Measurements from ENCODE around the gene FCER2.

FCER2 gene

DNA sequence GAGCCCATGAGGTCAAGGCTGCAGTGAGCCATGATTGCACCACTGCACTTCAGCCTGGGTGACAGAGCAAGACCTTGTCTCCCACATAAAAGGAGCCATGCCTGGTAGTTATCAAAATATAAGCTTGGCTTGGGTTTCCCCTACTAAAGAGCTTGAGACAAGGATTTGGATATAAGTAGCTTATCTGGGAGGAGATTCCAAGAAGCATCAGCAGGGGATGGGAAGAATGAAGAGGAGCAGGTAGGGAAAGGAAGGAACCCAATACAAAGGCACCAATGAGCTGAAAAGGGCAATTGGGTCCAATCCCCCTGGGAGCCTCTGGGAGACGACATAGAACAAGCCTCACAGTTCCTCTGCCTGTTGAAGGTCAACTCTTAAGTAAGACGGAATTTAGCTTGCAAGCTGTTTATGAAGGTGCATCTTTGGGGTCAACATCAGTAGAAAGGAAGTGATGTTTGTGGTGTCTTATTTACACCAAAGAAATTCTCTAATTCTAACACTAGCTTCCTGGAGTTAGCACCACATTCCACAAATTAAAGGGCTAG is 37.4 kb upstream of the FCER2 start:
- H3K4me1 Mint-ChIP-seq, result peaks cover 6% of the 10 kb centered on the region

DNA sequence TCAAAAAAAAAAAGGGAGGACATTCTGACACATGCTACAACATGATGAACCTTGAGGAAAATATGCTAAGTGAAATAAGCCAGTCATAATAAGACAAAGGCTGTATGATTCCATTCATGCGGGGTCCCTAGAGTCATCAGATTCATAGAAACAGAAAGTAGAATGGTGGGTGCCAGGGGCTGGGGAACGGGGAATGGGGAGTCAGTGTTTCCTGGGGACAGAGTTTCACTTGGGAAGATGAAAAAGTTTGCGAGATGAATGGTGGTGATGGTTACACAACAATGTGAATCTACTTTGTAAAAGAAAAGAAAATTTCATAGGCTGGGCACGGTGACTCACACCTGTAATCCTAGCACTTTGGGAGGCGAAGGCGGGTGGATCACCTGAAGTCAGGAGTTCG is 36.1 kb upstream of the FCER2 start:
- H3K36me3 Mint-ChIP-seq, result no peaks in the 10 kb centered on the region
- ATAC-seq (peak; percentile 48), DNase-seq (ENCODE audit: low spot score in 2 of 2) (no peak)
- H3K27ac Mint-ChIP-seq, result no peak overlapping the region
- H3K4me1 Mint-ChIP-seq, result peaks cover 6% of the 10 kb centered on the region
- no peak overlapping the region for H3K4me3 Mint-ChIP-seq
- no peaks in the 10 kb centered on the region for H3K9me3 Mint-ChIP-seq

More for the DNA sequence above, 37.4 kb upstream of the FCER2 start:
- Mint-ChIP-seq H3K9me3 (no peaks in the 10 kb centered on the region), H3K36me3 (no peaks in the 10 kb centered on the region), H3K27ac (no peak overlapping the region), H3K4me3 (no peak overlapping the region)
- ATAC-seq (no peak), DNase-seq (ENCODE audit: low spot score in 2 of 2) (no peak)

DNA sequence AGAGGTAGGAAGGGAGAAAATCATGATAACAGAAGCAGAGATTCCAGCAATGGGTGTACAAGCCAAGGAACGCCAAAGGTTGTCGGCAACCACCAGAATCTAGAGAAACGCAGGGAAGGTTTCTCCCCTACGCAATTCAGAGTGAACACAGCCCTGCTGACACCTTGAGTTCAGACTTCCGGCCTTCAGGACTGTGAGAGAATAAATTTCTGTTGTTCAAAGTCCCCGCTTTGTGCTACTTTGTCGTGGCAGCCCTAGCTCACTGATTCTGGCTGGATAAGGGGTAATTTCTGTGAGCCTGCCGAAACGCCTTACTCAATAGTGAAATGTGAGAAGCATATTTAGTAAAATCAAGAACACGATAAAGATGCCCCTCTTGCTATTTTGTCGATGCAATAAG is 35.3 kb upstream of the FCER2 start:
- H3K36me3 Mint-ChIP-seq, result no peaks in the 10 kb centered on the region
- peaks cover 6% of the 10 kb centered on the region for H3K4me1 Mint-ChIP-seq
- ATAC-seq, result no peak
- no peak overlapping the region for H3K4me3 Mint-ChIP-seq
- DNase-seq (ENCODE audit: low spot score in 2 of 2), result no peak
- H3K9me3 Mint-ChIP-seq, result no peaks in the 10 kb centered on the region
- H3K27ac Mint-ChIP-seq, result no peak overlapping the region

DNA sequence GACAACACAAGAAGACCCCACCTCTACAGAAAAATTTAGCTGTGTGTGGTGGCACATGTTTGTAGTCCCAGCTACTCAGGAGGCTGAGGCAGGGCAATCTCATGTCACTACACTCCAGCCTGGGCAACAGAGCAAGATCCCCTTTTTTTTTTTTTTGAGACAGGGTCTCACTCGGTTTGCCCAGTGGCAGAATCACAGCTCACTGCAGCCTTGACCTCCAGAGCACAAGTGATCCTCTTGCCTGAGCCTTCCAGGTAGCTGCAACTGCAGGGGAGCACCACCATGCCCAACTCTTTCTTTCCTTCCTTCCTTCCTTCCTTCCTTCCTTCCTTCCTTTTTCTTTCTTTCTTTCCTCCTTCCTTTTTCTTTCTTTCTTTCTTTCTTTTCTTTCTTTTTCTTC is 34.2 kb upstream of the FCER2 start:
- Mint-ChIP-seq H3K36me3 (no peaks in the 10 kb centered on the region), H3K9me3 (no peaks in the 10 kb centered on the region), H3K4me3 (no peak overlapping the region), H3K27ac (no peak overlapping the region), H3K4me1 (peaks cover 6% of the 10 kb centered on the region)
- ATAC-seq, result no peak
- DNase-seq (ENCODE audit: low spot score in 2 of 2), result no peak

DNA sequence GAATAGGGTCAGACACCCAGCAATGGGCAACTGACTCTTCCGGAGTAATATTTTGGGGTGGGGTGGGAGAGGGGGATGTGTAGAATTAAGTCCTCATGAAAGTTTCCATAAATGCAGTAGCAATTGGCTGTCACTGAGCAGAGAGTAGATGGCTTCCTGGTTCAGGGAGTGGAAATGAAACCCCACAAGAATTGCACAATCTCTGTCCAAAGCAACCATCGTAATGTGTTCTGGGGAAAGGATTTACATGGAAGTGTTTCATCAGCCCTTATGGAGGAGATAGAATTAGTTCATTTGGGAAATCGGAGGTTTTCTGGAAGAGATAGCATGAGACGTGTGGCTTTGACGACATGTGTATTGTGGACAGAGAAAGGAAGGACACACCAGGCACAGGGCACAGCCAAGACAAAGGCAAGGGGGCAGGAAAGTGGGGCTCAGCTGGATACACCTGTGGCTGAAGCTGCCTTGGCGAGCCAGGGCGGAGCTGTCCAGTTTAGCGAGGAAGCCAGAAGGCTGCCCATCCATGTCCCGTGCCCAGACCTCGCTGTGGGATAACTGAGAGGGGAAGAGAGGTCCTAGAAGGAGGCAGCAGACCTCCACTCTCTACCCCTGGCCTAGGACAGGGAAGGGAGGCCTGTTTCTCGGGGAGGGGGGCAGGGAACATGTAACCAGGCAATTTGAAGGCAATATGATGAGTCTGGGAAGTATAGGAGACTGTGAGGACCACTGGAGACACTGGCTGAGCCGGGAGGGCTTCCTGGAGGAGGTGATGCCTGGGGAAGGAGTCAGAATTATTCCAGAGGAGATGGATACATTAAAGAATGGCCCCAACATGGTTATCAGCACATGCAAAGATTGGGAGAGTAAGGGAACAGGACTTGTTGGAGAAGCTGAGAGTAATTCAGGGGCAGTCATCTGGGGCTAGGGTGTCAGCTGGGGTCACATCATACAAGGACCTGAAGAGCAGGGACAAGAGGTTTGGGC is 32.6 kb upstream of the FCER2 start:
- no peak overlapping the region for H3K27ac Mint-ChIP-seq
- no peaks in the 10 kb centered on the region for H3K36me3 Mint-ChIP-seq
- no peak for ATAC-seq
- H3K4me3 Mint-ChIP-seq, result no peak overlapping the region
- no peaks in the 10 kb centered on the region for H3K4me1 Mint-ChIP-seq
- no peak for DNase-seq (ENCODE audit: low spot score in 2 of 2)
- no peaks in the 10 kb centered on the region for H3K9me3 Mint-ChIP-seq

DNA sequence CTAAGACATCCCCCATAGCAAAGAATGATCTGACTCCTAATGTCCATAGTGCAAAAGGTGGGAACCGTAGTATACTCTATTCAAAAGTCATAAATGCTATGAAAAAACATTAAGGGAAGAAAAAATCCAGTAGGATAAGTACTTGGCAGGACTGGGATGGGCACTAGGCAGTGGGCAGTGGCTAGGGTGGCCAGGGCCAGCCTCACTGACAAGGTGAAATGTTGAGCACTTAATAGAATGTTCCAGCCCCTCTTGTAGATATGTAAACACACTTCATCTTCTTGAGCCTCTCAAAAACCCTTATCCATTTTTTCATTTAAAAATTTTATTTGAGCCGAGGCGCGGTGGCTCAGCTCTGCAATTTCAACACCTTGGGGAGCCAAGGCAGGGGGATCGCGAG is 31.4 kb upstream of the FCER2 start:
- Mint-ChIP-seq H3K27ac (no peak overlapping the region), H3K4me1 (no peaks in the 10 kb centered on the region), H3K9me3 (no peaks in the 10 kb centered on the region), H3K36me3 (no peaks in the 10 kb centered on the region), H3K4me3 (no peak overlapping the region)
- no peak for DNase-seq (ENCODE audit: low spot score in 2 of 2)
- no peak for ATAC-seq

DNA sequence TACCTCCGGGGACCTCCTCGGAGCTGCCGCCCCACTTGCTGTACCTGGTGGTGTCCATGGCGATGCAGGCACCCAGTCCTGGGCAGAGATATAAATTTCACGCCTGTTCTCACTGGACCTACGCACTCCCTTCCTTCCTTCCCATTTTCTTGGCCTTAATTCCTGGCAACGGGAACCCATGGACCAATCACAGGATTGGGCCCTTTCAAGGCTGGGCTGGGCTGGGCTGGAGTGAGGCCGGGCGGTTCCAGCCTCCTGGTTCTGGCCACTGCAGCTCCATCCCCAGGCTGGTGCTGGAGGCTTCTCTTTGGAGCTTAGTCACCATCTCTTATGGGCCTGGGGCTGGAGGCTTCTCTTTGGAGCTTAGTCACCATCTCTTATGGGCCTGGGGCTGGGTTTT is 30.1 kb upstream of the FCER2 start, which contains the start of gene CLEC4G:
Gene CLEC4G, minus strand, starts transcription at position 66 of the 400 bp plus-strand sequence. Its CDS starts 8 bp downstream, at position 58.
- H3K4me1 Mint-ChIP-seq, result no peaks in the 10 kb centered on the region
- no peak within 1 kb of the TSS for H3K4me3 Mint-ChIP-seq
- H3K27ac Mint-ChIP-seq, result no peak within 1 kb of the TSS
- ATAC-seq (no peak), DNase-seq (ENCODE audit: low spot score in 2 of 2) (no peak)
- no peaks in the 10 kb centered on the region for H3K36me3 Mint-ChIP-seq
- no peaks in the 10 kb centered on the region for H3K9me3 Mint-ChIP-seq

DNA sequence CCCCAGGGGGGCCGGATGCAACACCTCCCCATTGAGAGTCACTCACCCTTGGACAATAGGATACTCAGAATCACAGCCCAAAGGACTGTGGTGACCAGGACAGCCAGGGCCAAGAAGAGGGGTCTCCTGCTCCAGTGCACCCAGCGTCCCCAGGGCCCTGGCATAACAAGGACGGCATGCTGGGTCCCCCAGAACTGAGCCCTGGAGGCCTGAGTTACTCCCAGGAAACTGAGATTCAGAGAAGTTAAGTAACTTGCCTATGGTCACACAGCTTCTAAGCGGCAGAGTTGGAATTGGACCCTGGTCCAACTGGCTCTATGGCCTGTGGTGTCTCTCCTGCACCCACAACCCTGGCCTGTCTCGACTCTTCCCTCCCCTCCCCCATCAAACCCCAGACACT is 29.7 kb upstream of the FCER2 start:
- Mint-ChIP-seq H3K9me3 (no peaks in the 10 kb centered on the region), H3K4me3 (no peak overlapping the region), H3K27ac (no peak overlapping the region), H3K36me3 (no peaks in the 10 kb centered on the region), H3K4me1 (no peaks in the 10 kb centered on the region)
- no peak for ATAC-seq
- DNase-seq (ENCODE audit: low spot score in 2 of 2), result no peak

DNA sequence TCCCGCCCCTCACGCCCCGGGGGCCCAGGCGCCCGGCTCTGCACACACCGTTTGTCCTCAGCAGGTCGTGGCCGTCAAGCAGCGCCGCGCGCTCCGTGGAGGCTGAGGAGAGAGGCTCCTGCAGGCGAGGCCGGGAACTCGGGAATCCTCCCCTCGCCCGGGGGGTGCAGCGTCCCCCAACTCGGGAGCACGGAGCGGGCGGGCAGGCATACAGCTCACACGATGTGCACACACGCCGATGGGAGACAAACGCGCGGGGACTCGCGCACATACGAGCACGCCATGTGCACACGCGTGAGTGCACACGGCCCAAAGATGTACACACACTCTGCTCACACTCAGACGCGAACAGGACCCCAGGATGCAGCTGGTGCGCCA is 29.3 kb upstream of the FCER2 start:
- H3K9me3 Mint-ChIP-seq, result no peaks in the 10 kb centered on the region
- no peak for ATAC-seq
- no peaks in the 10 kb centered on the region for H3K4me1 Mint-ChIP-seq
- no peak overlapping the region for H3K4me3 Mint-ChIP-seq
- no peaks in the 10 kb centered on the region for H3K36me3 Mint-ChIP-seq
- no peak overlapping the region for H3K27ac Mint-ChIP-seq
- no peak for DNase-seq (ENCODE audit: low spot score in 2 of 2)

DNA sequence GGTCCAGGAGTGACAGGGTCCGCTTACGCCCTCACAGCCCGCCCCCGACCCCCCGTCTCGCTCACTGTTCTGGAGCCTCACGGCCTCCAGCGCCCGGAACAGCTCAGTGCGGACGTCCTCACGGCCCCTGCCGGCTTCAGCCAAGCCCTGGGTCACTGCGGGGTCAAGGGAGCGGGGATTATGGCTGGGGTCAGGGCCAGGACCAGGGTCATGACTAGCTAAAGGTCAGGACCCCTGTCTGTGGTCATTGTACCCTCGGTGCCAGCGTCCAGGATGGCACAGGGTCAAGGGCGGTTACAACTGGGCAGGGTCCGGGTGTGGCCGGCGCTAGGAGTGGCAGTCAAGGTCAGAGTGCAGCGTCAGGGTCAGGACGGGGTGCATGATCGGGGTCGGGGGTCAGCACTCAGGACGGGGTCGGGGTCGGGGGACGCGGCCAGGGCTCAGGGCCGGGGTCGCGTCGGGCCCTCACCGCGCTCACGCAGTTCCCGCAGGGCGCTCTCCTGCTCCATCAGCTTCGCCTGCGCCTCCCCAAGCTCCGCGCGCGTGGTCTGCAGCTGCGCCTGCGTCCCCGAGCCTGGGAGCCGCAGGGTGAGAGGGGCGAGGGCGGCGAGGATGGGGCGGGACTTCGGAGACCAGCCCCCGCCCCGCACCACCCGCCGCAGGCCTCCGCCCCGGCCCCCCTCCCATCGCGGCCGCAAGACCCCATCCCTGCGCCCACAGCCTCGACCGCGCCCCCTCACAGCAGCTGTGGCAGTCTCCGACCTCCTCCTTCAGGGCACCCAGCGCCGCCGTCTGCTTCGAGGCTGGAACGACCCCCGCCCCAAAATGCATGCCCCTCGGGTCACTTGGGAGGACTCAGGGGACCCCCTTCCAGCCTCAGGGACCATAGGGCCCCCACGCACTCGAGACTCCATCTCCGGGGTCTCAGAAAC is 28.6 kb upstream of the FCER2 start:
- no peak overlapping the region for H3K27ac Mint-ChIP-seq
- DNase-seq (ENCODE audit: low spot score in 2 of 2) (no peak), ATAC-seq (no peak)
- H3K9me3 Mint-ChIP-seq, result no peaks in the 10 kb centered on the region
- H3K4me3 Mint-ChIP-seq, result no peak overlapping the region
- no peaks in the 10 kb centered on the region for H3K36me3 Mint-ChIP-seq
- no peaks in the 10 kb centered on the region for H3K4me1 Mint-ChIP-seq

DNA sequence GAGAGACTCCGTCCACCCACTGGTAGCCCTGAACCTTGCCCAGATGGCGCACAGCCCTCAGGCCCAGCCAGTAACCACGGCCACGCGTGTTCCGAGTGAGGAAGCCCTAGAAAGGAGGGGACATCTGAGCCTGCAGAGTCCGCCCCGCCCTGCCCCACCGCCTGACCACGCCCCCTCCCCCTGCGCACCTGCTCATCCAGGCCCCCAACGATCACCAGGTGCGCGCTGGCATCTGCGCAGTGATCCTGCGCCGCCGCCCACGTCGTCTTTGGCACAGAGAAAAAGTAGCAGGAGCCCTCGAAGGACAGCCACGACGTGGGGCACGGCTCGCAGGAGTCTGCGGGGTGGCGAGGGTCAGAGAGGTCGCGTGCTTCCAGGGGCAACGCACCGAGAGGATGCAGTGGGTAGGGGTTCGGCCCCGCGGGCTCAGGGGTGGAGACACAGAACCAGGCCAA is 27.9 kb upstream of the FCER2 start:
- no peaks in the 10 kb centered on the region for H3K4me1 Mint-ChIP-seq
- H3K4me3 Mint-ChIP-seq, result no peak overlapping the region
- DNase-seq (ENCODE audit: low spot score in 2 of 2) (no peak), ATAC-seq (no peak)
- no peaks in the 10 kb centered on the region for H3K36me3 Mint-ChIP-seq
- H3K9me3 Mint-ChIP-seq, result no peaks in the 10 kb centered on the region
- no peak overlapping the region for H3K27ac Mint-ChIP-seq

DNA sequence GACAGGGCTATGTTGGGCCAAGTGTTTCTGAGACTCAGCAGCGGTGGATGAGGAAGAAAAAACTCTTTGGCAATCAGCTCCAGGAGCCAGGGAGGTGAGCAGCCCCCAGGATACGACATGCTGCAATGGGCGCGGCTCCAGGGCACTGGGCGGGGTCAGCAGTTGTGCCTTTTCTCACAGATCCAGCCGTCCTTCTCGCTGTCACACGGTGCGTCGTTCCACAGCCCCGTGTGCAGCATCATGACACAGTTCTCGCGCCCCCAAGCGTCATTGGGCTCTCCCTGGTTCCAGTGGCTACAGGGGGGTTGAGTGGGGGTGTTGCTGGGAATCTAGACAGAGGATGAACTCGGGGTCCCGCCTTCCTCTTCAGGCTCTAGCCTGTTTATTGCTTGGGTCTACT is 27.3 kb upstream of the FCER2 start:
- ATAC-seq (no peak), DNase-seq (ENCODE audit: low spot score in 2 of 2) (no peak)
- H3K4me3 Mint-ChIP-seq, result no peak overlapping the region
- H3K36me3 Mint-ChIP-seq, result no peaks in the 10 kb centered on the region
- H3K4me1 Mint-ChIP-seq, result no peaks in the 10 kb centered on the region
- no peak overlapping the region for H3K27ac Mint-ChIP-seq
- no peaks in the 10 kb centered on the region for H3K9me3 Mint-ChIP-seq

DNA sequence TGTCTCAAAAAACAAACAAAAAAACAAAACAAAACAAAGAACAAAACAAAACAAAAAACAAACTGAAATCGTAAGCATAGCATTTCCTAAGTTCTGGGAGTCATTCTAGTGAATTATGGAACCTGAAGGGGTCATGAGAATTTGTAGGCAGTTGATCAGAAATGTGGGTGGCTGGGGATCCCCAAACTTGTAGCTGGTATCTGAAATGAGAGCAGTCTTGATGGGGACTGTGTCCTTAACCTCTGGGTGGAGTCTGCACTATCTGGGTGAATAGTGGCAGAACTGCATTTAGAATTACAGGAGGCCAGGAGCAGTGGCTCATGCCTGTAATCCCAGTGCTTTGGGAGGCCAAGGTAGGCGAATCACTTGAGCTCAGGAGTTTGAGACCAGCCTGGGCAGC is 23.9 kb upstream of the FCER2 start:
- H3K27ac Mint-ChIP-seq, result no peak overlapping the region
- no peak for ATAC-seq
- no peaks in the 10 kb centered on the region for H3K36me3 Mint-ChIP-seq
- no peaks in the 10 kb centered on the region for H3K9me3 Mint-ChIP-seq
- H3K4me1 Mint-ChIP-seq, result no peaks in the 10 kb centered on the region
- no peak overlapping the region for H3K4me3 Mint-ChIP-seq
- no peak for DNase-seq (ENCODE audit: low spot score in 2 of 2)

DNA sequence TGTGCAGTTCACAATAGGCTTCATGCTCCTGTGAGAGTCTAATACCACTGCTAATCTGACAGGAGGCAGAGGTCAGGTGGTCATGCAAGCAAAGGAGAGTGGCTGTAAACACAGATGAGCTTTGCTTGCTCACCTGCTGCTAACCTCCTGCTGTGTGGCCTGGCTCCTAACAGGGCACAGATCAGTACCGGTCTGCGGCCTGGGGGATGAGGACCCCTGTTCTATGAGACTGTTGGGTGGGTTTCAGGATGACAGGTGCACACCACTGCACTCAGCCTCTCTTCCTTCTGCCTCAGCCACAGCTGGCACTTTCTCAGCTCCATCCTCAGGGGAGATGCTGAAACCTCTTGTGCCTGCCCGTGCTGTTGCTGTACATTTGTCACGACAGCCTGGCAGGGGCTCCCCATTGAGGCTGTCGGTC is 20.3 kb upstream of the FCER2 start:
- Mint-ChIP-seq H3K4me3 (no peak overlapping the region), H3K27ac (no peak overlapping the region), H3K36me3 (no peaks in the 10 kb centered on the region), H3K9me3 (no peaks in the 10 kb centered on the region), H3K4me1 (no peaks in the 10 kb centered on the region)
- no peak for DNase-seq (ENCODE audit: low spot score in 2 of 2)
- ATAC-seq, result peak; percentile 13

DNA sequence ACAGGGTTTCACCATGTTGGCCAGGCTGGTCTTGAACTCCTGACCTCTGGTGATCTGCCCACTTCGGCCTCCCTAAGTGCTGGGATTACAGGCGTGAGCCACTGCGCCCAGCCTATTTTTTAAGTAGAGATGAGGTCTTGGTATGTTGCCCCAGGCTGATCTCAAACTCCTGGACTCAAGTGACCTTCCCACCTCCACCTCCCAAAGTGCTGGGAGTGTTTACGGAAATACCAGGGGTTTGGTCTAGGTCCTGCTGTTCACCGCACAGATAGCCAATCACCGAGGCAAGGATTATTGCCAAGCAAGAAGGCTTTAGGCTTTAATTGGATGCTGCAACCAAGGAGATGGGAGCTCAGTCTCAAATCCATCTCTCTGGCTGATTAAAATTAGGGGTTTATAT is 18.4 kb upstream of the FCER2 start:
- Mint-ChIP-seq H3K9me3 (no peaks in the 10 kb centered on the region), H3K27ac (no peak overlapping the region), H3K4me1 (no peaks in the 10 kb centered on the region), H3K4me3 (no peak overlapping the region), H3K36me3 (no peaks in the 10 kb centered on the region)
- DNase-seq (ENCODE audit: low spot score in 2 of 2), result no peak
- no peak for ATAC-seq
